NCI-H2081 treated with DMSO at 0.1 percent for 48 hours (cell line): Measurements from ENCODE around the gene KHDC1.
"Not testable (repeated sequence)": the region's sequence is repeated elsewhere in the genome, so short reads cannot be mapped to it uniquely, and the experiment has no call there.

Source experiments
- DNase-seq: peaks from one replicate; lab custom pipeline; 2025; lab: John Stamatoyannopoulos, UW

KHDC1 gene

GRCh38 chr6:73250016-73250415 is 13.0 kb downstream of the KHDC1 start:
- no peak for DNase-seq

GRCh38 chr6:73248192-73248903 is 14.6 kb downstream of the KHDC1 start:
- DNase-seq: no peak

- no peak for DNase-seq
Measured at GRCh38 chr6:73242001-73242400, 21.0 kb downstream of the KHDC1 start.

- no peak for DNase-seq
Measured at GRCh38 chr6:73240730-73241129, 22.3 kb downstream of the KHDC1 start.

GRCh38 chr6:73236144-73236750 is 26.7 kb downstream of the KHDC1 start:
- DNase-seq: no peak

GRCh38 chr6:73234733-73235132 is 28.3 kb downstream of the KHDC1 start:
- no peak for DNase-seq

GRCh38 chr6:73233971-73234370 is 29.0 kb downstream of the KHDC1 start:
- DNase-seq: not testable (repeated sequence)

GRCh38 chr6:73233048-73233447 is 29.9 kb downstream of the KHDC1 start:
- DNase-seq: no peak

GRCh38 chr6:73231986-73232391 is 31.0 kb downstream of the KHDC1 start:
- no peak for DNase-seq

- DNase-seq: no peak
Measured at GRCh38 chr6:73227606-73228255, 35.3 kb downstream of the KHDC1 start.

GRCh38 chr6:73225396-73225795 is 37.6 kb downstream of the KHDC1 start, which contains the start of gene KHDC1L:
Gene KHDC1L (minus strand): TSS chr6:73225496. CDS start chr6:73225408, 88 bp downstream.
- no peak for DNase-seq

- DNase-seq: no peak
Measured at GRCh38 chr6:73216859-73217258, 46.1 kb downstream of the KHDC1 start.

GRCh38 chr6:73209117-73209516 is 53.9 kb downstream of the KHDC1 start:
- no peak for DNase-seq

GRCh38 chr6:73207221-73207837 is 55.7 kb downstream of the KHDC1 start:
- no peak for DNase-seq

- DNase-seq: no peak
Measured at GRCh38 chr6:73204252-73204651, 58.7 kb downstream of the KHDC1 start.

- no peak for DNase-seq
Measured at GRCh38 chr6:73203098-73203497, 59.9 kb downstream of the KHDC1 start.

GRCh38 chr6:73200735-73201134 is 62.3 kb downstream of the KHDC1 start:
- DNase-seq: no peak

- no peak for DNase-seq
Measured at GRCh38 chr6:73200247-73200646, 62.7 kb downstream of the KHDC1 start.

- no peak for DNase-seq
Measured at GRCh38 chr6:73194744-73195143, 68.3 kb downstream of the KHDC1 start.

- not testable (repeated sequence) for DNase-seq
Measured at GRCh38 chr6:73193302-73193701, 69.7 kb downstream of the KHDC1 start.
